Measurements from ENCODE around the gene MBD3L2. TPM values are rescaled to one million over a fixed set of nuclear protein-coding genes. Genes with fewer than 3 reads are reported as not detected.

Gene MBD3L2
- polyA plus RNA-seq, 3 donors = not detected

GRCh38 chr19:7078008-7078407 lies 28.9 kb downstream of the MBD3L2 start:
- Histone ChIP-seq H3K4me3 (replicated peaks in 1 of 3; ENCODE audit: low read depth in 2 of 3, low read length in 3 of 3) (peak overlapping the region in 1 of 3 experiments; percentile 38), H3K9me3 (replicated peaks in 1 of 2; ENCODE audit: control insufficient read depth in 1 of 2, insufficient read depth in 1 of 2, low read length in 2 of 2) (peaks cover 80 to 87% of the 10 kb centered on the region in 2 donors), H3K4me2 (replicated peaks; ENCODE audit: extremely low read depth, low read length, poor library complexity, severe bottlenecking) (no peak overlapping the region), H3K27me3 (ENCODE audit: control insufficient read depth in 2 of 2, insufficient read depth in 2 of 2, low read length in 2 of 2) (no peaks in the 10 kb centered on the region), H2AFZ (ENCODE audit: insufficient read depth, low read depth, low read length, poor library complexity, severe bottlenecking) (no peak overlapping the region), H3K4me1 (ENCODE audit: control insufficient read depth in 1 of 2, insufficient read depth in 2 of 2, low read length in 2 of 2) (no peaks in the 10 kb centered on the region), H3K27ac (ENCODE audit: low read depth in 1 of 2, low read length in 2 of 2) (no peak overlapping the region), H3K79me2 (ENCODE audit: insufficient read depth, low read length) (peaks cover 4% of the 10 kb centered on the region), H4K20me1 (ENCODE audit: insufficient read depth, low read length) (no peaks in the 10 kb centered on the region), H3K9ac (ENCODE audit: insufficient read depth, low read length, poor library complexity, severe bottlenecking) (no peak overlapping the region), H3K36me3 (replicated peaks in 1 of 2; ENCODE audit: control insufficient read depth in 1 of 2, insufficient read depth in 2 of 2, low read length in 2 of 2) (peaks cover 97 to 100% of the 10 kb centered on the region in 2 donors)
- TF ChIP-seq, protein P1, sequence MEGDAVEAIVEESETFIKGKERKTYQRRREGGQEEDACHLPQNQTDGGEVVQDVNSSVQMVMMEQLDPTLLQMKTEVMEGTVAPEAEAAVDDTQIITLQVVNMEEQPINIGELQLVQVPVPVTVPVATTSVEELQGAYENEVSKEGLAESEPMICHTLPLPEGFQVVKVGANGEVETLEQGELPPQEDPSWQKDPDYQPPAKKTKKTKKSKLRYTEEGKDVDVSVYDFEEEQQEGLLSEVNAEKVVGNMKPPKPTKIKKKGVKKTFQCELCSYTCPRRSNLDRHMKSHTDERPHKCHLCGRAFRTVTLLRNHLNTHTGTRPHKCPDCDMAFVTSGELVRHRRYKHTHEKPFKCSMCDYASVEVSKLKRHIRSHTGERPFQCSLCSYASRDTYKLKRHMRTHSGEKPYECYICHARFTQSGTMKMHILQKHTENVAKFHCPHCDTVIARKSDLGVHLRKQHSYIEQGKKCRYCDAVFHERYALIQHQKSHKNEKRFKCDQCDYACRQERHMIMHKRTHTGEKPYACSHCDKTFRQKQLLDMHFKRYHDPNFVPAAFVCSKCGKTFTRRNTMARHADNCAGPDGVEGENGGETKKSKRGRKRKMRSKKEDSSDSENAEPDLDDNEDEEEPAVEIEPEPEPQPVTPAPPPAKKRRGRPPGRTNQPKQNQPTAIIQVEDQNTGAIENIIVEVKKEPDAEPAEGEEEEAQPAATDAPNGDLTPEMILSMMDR (IDR thresholded peaks at IDR 0.05) = no peak
- H3K4me3 Mint-ChIP-seq = no peak overlapping the region
- no peak overlapping the region for H3K27ac Mint-ChIP-seq
- intact Hi-C loops (cut with micrococcal nuclease) = no loop called here
- H3K9me3 Mint-ChIP-seq = peaks cover 71 to 95% (median 90%) of the 10 kb centered on the region in 7 donors
- H3K27me3 Mint-ChIP-seq (ENCODE audit: low read depth in 3 of 3) = peaks cover 0 to 2% (median 0%) of the 10 kb centered on the region in 3 donors
- no peaks in the 10 kb centered on the region for H3K4me1 Mint-ChIP-seq
- H3K36me3 Mint-ChIP-seq = peaks cover 90 to 100% of the 10 kb centered on the region in 2 donors
- no peak for DNase-seq
- WGBS (ENCODE audit: insufficient coverage) = no CpG with 5 or more reads among the region's 2 CpGs

DNA sequence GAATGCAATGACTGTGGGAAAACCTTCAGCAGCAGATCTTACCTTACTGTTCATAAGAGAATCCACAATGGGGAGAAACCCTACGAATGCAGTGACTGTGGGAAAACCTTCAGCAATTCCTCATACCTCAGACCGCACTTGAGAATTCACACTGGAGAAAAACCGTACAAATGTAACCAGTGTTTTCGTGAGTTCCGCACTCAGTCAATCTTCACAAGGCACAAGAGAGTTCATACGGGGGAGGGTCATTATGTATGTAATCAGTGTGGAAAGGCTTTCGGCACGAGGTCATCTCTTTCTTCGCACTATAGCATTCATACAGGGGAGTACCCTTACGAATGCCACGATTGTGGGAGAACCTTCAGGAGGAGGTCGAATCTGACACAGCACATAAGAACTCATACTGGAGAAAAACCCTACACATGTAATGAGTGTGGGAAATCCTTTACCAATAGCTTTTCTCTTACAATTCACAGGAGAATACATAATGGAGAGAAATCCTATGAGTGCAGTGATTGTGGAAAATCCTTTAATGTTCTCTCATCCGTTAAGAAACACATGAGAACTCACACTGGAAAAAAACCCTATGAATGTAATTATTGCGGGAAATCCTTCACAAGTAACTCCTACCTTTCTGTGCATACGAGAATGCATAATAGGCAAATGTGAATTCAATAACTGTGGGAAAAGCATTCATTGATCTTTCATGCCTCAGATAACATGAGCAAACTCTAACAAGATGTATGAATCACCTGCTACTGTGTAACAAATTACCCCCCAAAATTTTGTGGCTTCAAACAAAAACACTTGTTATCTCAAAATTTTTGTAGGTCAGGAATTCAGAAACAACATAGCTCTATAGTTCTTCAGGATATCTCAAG lies 34.2 kb downstream of the MBD3L2 start:
- Histone ChIP-seq H3K4me1 (ENCODE audit: control insufficient read depth in 1 of 2, insufficient read depth in 2 of 2, low read length in 2 of 2) (no peaks in the 10 kb centered on the region), H3K9me3 (replicated peaks in 1 of 2; ENCODE audit: control insufficient read depth in 1 of 2, insufficient read depth in 1 of 2, low read length in 2 of 2) (peaks cover 84 to 100% of the 10 kb centered on the region in 2 donors), H3K27me3 (ENCODE audit: control insufficient read depth in 2 of 2, insufficient read depth in 2 of 2, low read length in 2 of 2) (no peaks in the 10 kb centered on the region), H4K20me1 (ENCODE audit: insufficient read depth, low read length) (no peaks in the 10 kb centered on the region), H3K9ac (ENCODE audit: insufficient read depth, low read length, poor library complexity, severe bottlenecking) (no peak overlapping the region), H3K4me2 (replicated peaks; ENCODE audit: extremely low read depth, low read length, poor library complexity, severe bottlenecking) (no peak overlapping the region), H3K36me3 (replicated peaks in 1 of 2; ENCODE audit: control insufficient read depth in 1 of 2, insufficient read depth in 2 of 2, low read length in 2 of 2) (peaks cover 57 to 66% of the 10 kb centered on the region in 2 donors), H3K27ac (ENCODE audit: low read depth in 1 of 2, low read length in 2 of 2) (no peak overlapping the region), H2AFZ (ENCODE audit: insufficient read depth, low read depth, low read length, poor library complexity, severe bottlenecking) (no peak overlapping the region), H3K79me2 (ENCODE audit: insufficient read depth, low read length) (peaks cover 4% of the 10 kb centered on the region), H3K4me3 (replicated peaks in 1 of 3; ENCODE audit: low read depth in 2 of 3, low read length in 3 of 3) (peak overlapping the region in 1 of 3 experiments; percentile 26)
- Mint-ChIP-seq H3K9me3 (peaks cover 52 to 99% (median 98%) of the 10 kb centered on the region in 7 donors), H3K36me3 (peaks cover 54 to 64% of the 10 kb centered on the region in 2 donors), H3K4me3 (no peak overlapping the region), H3K27me3 (ENCODE audit: low read depth in 3 of 3) (peaks cover 0 to 2% (median 0%) of the 10 kb centered on the region in 3 donors), H3K27ac (no peak overlapping the region), H3K4me1 (no peaks in the 10 kb centered on the region)
- intact Hi-C loops (cut with micrococcal nuclease) = no loop called here
- no peak for DNase-seq
- WGBS (ENCODE audit: insufficient coverage) = no CpG with 5 or more reads among the region's 15 CpGs
- TF ChIP-seq, protein P1 (IDR thresholded peaks at IDR 0.05) = no peak
